ENCODE results near the gene FYB1. TPM values are rescaled to one million over a fixed set of nuclear protein-coding genes. Genes with fewer than 3 reads are reported as not detected.

FYB1 gene
- total and polyA plus RNA-seq, 2 donors (not counting 1 experiment from before 2014, with no cell fraction given): 1.3 to 1.4 TPM

DNA sequence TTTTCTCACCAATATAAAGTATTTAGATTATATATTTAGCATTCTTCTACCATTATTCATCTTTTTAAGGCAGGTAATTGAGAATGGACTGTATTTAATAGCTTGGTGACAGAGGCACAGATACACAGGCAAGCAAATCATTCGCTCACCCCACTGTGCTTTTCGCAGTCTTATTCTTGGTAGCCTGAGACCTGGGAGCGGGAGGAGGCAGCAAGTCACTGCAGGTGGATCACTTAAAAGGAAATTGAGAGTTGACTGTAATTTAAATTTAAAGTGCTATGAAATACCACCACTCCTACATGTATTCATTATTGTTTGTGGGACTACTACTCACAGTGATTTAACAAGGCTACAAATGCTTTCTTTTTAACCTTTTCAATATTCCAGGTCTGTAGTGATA, 154.9 kb downstream of the FYB1 start:
- CTCF ChIA-PET: no interaction called here

DNA sequence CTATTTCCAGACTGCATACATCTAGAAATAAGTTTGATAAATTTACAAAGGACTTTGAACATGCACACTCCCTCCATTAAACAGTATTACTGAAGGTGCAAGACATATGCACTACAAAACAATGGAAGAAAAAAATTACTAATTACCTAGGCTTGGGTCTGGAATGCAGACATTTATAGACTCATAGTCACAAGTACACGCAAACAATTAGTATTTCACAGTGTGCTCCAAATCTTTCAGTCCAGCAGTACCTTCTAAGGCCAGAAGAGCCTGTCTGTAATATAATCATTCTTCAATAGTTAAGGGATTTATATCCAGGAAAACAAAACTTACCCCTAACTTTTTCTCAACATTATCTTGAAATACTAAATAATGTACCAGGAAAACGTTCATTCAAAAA, 156.3 kb downstream of the FYB1 start:
- no CpG with 5 or more reads among the region's 2 CpGs for WGBS (ENCODE audit: insufficient coverage)
- Mint-ChIP-seq H3K4me1 (peaks cover 63% of the 10 kb centered on the region), H3K4me3 (no peak overlapping the region), H3K27ac (no peak overlapping the region), H3K9me3 (ENCODE audit: insufficient read depth) (peaks cover 10% of the 10 kb centered on the region), H3K27me3 (no peaks in the 10 kb centered on the region)
- Histone ChIP-seq H2AFZ (ENCODE audit: insufficient read depth, low read depth, low read length, poor library complexity, severe bottlenecking) (no peak overlapping the region), H3K4me3 (ENCODE audit: control extremely low read depth in 1 of 5, extremely low read depth in 1 of 5, insufficient read depth in 1 of 5, low read depth in 2 of 5, low read length in 4 of 5) (no peak overlapping the region), H3K27me3 (replicated peaks in 1 of 4; ENCODE audit: control extremely low read depth in 1 of 4, control insufficient read depth in 3 of 4, insufficient read depth in 4 of 4, low read length in 3 of 4) (no peaks in the 10 kb centered on the region), H3K9me3 (ENCODE audit: control extremely low read depth in 1 of 3, control insufficient read depth in 2 of 3, insufficient read depth in 1 of 3, low read length in 2 of 3) (peaks cover 3 to 12% (median 9%) of the 10 kb centered on the region in 3 donors), H3K4me2 (replicated peaks; ENCODE audit: low read depth, low read length, poor library complexity, severe bottlenecking) (no peak overlapping the region), H3K79me2 (ENCODE audit: control insufficient read depth, insufficient read depth, low read length) (peaks cover 97% of the 10 kb centered on the region), H3K36me3 (replicated peaks in 1 of 2; ENCODE audit: control extremely low read depth in 1 of 2, control insufficient read depth in 1 of 2, extremely low read depth in 1 of 2, insufficient read depth in 2 of 2, low read length in 1 of 2) (peaks cover 14 to 29% of the 10 kb centered on the region in 2 experiments), H4K20me1 (ENCODE audit: control insufficient read depth, insufficient read depth, low read length, poor library complexity, severe bottlenecking) (peaks cover 75% of the 10 kb centered on the region), H3K9ac (ENCODE audit: low read length) (no peak overlapping the region), H3K27ac (ENCODE audit: low read length in 2 of 2) (no peak overlapping the region), H3K4me1 (ENCODE audit: control insufficient read depth in 2 of 2, insufficient read depth in 2 of 2, low read length in 2 of 2) (peaks cover 0 to 16% of the 10 kb centered on the region in 2 donors)
- POLR2A ChIA-PET: no interaction called here
- no peak for ATAC-seq (ENCODE audit: low read depth)
- CTCF ChIA-PET: no interaction called here
- no peak for TF ChIP-seq EZH2 (IDR thresholded peaks at IDR 0.05; ENCODE audit: borderline replicate concordance, insufficient read depth, low read depth, low read length, poor library complexity, severe bottlenecking)
- TF ChIP-seq, protein P1, sequence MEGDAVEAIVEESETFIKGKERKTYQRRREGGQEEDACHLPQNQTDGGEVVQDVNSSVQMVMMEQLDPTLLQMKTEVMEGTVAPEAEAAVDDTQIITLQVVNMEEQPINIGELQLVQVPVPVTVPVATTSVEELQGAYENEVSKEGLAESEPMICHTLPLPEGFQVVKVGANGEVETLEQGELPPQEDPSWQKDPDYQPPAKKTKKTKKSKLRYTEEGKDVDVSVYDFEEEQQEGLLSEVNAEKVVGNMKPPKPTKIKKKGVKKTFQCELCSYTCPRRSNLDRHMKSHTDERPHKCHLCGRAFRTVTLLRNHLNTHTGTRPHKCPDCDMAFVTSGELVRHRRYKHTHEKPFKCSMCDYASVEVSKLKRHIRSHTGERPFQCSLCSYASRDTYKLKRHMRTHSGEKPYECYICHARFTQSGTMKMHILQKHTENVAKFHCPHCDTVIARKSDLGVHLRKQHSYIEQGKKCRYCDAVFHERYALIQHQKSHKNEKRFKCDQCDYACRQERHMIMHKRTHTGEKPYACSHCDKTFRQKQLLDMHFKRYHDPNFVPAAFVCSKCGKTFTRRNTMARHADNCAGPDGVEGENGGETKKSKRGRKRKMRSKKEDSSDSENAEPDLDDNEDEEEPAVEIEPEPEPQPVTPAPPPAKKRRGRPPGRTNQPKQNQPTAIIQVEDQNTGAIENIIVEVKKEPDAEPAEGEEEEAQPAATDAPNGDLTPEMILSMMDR (IDR thresholded peaks at IDR 0.05): no peak
- DNase-seq: no peak
- intact Hi-C loops (cut with micrococcal nuclease): loop anchor here (5.0 kb wide), 1 partner anchor 41 kb away; no protein-coding TSS in a partner anchor

More for the DNA sequence above, 154.9 kb downstream of the FYB1 start:
- intact Hi-C loops (cut with micrococcal nuclease): loop anchor here (5.0 kb wide), 1 partner anchor 42 kb away; no protein-coding TSS in a partner anchor
- POLR2A ChIA-PET: no interaction called here
- Histone ChIP-seq H4K20me1 (ENCODE audit: control insufficient read depth, insufficient read depth, low read length, poor library complexity, severe bottlenecking) (peaks cover 69% of the 10 kb centered on the region), H3K4me3 (ENCODE audit: control extremely low read depth in 1 of 5, extremely low read depth in 1 of 5, insufficient read depth in 1 of 5, low read depth in 2 of 5, low read length in 4 of 5) (no peak overlapping the region), H3K36me3 (replicated peaks in 1 of 2; ENCODE audit: control extremely low read depth in 1 of 2, control insufficient read depth in 1 of 2, extremely low read depth in 1 of 2, insufficient read depth in 2 of 2, low read length in 1 of 2) (peaks cover 20 to 42% of the 10 kb centered on the region in 2 experiments), H3K9ac (ENCODE audit: low read length) (no peak overlapping the region), H3K27me3 (replicated peaks in 1 of 4; ENCODE audit: control extremely low read depth in 1 of 4, control insufficient read depth in 3 of 4, insufficient read depth in 4 of 4, low read length in 3 of 4) (no peaks in the 10 kb centered on the region), H3K9me3 (ENCODE audit: control extremely low read depth in 1 of 3, control insufficient read depth in 2 of 3, insufficient read depth in 1 of 3, low read length in 2 of 3) (peaks cover 3 to 12% (median 9%) of the 10 kb centered on the region in 3 donors), H3K79me2 (ENCODE audit: control insufficient read depth, insufficient read depth, low read length) (peaks cover 97% of the 10 kb centered on the region), H2AFZ (ENCODE audit: insufficient read depth, low read depth, low read length, poor library complexity, severe bottlenecking) (no peak overlapping the region), H3K4me2 (replicated peaks; ENCODE audit: low read depth, low read length, poor library complexity, severe bottlenecking) (no peak overlapping the region), H3K4me1 (ENCODE audit: control insufficient read depth in 2 of 2, insufficient read depth in 2 of 2, low read length in 2 of 2) (peaks cover 0 to 2% of the 10 kb centered on the region in 2 donors), H3K27ac (ENCODE audit: low read length in 2 of 2) (no peak overlapping the region)
- WGBS (ENCODE audit: insufficient coverage): no CpG with 5 or more reads among the region's 3 CpGs
- ATAC-seq (ENCODE audit: low read depth) (no peak), DNase-seq (no peak)
- Mint-ChIP-seq H3K27me3 (no peaks in the 10 kb centered on the region), H3K27ac (no peak overlapping the region), H3K4me3 (no peak overlapping the region), H3K9me3 (ENCODE audit: insufficient read depth) (peaks cover 10% of the 10 kb centered on the region), H3K4me1 (peaks cover 61% of the 10 kb centered on the region)
- TF ChIP-seq, protein P1 (IDR thresholded peaks at IDR 0.05): no peak

Measured in B cell (primary cell).